DMS53 (cell line): ENCODE measurements around the gene NLRP9.
A peak's percentile ranks its signal among the peaks of the same experiment; 100 is the strongest.

Experiments
- DNase-seq: peaks from one replicate; lab custom pipeline; 2025; lab: John Stamatoyannopoulos, UW

The NLRP9 gene

DNA sequence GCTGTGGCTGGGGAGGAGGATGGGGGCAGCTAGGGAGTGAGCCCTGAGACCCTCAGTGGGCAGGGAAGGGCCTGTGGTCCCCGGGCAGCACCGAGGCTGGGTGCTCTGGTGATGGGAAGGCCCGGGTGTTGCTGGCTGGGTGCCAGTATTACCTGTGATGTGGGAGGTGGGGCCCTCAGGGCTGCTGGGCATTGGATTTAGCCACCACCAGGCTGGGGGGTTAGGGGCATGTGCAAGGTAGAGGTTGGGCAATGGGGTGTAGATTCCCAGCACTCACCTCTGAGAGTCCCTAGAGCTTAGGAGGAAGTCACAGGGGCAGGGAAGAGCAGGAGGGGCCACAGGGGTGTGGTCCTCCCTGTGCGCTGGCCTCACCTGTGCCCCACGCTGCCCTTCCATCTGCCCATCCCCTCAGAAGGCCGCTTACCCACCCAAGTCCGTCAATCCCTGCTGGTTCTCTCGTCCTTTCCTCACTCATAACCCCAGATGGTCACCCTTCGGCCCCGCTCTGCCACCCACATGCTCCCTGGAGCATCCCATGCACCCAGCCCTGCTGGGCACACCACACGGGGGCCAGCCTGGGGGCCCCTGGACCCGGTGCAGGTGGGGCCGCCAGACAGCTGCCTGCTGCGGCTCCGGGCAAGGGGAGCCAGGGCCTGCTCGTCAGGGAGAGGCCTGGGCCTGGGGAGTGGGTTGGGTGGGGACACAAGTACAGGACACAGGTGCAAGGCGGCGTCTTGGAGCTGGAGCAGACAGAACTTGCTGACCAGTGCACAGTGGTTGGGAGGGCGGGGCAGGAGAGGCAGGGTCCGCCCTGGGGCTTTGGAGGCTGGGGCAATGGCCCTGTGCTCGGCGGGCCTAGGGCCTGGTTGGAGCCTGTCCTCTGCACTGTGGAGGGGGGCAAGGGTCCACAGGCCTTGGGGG lies 50.7 kb downstream of the NLRP9 start:
- DNase-seq, result no peak

DNA sequence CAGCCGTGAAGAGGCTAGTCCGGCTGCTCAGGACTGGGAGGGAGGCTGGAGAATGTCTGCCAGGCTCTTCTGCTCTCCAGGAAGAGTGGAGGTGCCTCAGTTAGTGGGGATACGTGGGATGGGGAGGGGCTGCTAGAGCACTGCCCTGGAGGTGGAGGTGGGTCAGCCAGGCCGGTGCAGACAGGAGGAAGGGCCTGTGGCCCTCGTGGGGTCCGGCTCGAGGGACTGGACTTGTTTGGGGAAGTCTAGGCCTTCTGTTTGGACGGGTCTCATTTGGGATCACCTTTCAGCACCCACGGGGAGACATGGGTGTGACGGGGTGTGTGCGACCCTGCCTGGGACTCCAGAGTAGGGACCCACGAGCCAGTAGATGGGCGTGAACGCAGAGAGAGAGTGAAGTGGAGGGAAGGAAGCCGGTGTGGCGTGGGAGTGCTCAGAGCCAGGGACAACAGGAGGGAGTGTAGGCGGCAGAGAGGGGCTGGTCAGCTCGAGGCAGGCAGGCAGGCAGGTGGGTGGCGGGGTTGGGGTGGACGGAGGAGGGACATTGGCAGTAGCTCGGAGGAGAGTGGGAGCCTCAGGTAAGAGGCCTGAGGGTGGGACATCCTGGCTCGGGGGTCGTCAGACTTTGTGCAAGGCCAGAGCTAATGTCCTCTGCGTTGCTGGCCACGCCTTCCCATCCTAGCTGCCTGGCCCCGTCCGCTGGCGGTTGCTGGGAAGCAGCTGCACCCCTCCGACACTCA lies 51.7 kb downstream of the NLRP9 start:
- no peak for DNase-seq

DNA sequence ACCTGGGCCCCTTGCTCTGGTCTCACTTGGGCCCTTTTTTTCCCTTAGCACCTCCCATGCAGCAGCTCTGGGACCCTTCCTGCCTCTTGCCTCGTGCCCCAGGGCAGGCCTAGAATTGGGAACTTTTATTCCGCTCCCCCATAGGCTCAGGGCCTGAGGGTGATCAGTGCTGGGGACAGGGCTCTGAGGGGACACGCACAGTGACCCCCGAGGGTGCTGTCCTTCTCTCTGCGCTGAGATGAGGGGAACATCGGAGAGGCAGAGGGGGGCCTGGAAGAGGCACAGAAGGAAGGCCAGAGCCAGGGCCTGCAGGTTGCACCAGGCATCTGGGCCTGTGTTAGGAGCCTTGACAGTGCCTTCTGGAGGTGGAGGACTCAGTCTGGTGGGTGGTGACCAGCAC lies 52.4 kb downstream of the NLRP9 start:
- DNase-seq, result no peak

DNA sequence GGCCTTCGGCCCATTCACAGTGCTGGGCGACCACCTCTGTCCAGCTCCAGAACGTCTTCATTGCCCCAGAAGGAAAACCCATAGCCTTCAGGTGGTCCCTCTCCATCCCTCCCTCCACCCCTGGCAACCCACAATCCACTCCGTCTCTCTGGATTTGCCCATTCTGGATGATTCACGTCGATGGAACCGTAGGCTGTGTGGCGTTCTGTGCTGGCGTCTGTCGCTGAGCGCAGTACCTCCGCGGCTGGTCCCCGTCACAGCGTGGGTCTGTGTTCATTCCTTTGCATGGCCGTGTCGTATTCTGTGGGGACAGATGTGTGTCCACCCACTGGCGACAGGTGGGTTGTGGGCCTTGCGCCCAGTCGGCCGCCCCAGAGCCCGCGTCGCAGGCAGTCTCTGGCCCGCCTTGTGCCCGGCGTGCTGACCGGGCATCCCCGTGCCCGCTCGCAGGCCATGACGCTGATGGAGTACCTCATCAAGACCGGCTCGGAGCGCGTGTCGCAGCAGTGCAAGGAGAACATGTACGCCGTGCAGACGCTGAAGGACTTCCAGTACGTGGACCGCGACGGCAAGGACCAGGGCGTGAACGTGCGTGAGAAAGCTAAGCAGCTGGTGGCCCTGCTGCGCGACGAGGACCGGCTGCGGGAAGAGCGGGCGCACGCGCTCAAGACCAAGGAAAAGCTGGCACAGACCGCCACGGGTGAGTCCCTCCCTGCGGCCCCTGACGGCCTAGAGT lies 53.1 kb downstream of the NLRP9 start:
- DNase-seq, result no peak

DNA sequence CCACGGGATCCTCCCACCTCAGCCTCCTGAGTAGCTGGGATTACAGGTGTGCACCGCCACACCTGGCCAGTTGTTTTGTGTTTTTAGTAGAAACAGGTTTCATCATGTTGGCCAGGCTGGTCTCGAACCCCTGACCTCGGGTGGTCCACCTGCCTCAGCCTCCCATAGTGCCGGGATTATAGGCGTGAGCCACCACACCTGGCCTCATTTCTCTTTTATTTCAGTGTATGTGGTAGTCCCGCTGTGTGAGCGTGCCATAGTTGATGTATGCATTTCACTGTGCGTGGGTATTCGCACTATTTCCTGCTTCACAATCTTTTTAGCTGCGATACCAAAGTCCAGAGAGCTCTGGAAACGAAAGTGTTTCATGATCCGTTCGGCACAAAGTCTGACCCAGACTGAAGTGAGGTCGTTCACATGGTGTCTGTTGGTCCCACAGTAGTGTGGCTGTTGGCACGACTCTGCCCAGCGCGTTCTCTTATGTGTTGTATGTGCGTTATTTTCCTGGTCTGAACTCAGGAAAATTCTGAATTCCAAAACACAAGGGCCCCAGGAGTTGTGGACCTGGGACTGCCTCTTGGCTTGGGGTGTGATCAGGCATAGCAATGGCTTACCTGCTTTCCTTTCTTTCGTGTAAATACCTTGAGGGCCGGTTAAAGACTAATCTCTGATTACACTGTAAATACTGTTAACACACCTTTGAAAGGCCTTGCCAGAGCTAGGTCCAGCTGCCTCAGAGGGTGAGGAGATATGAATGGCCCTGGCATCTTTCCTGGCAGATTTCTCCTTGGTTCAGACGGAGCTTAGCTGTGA lies 54.5 kb downstream of the NLRP9 start:
- DNase-seq, result peak; percentile 65

DNA sequence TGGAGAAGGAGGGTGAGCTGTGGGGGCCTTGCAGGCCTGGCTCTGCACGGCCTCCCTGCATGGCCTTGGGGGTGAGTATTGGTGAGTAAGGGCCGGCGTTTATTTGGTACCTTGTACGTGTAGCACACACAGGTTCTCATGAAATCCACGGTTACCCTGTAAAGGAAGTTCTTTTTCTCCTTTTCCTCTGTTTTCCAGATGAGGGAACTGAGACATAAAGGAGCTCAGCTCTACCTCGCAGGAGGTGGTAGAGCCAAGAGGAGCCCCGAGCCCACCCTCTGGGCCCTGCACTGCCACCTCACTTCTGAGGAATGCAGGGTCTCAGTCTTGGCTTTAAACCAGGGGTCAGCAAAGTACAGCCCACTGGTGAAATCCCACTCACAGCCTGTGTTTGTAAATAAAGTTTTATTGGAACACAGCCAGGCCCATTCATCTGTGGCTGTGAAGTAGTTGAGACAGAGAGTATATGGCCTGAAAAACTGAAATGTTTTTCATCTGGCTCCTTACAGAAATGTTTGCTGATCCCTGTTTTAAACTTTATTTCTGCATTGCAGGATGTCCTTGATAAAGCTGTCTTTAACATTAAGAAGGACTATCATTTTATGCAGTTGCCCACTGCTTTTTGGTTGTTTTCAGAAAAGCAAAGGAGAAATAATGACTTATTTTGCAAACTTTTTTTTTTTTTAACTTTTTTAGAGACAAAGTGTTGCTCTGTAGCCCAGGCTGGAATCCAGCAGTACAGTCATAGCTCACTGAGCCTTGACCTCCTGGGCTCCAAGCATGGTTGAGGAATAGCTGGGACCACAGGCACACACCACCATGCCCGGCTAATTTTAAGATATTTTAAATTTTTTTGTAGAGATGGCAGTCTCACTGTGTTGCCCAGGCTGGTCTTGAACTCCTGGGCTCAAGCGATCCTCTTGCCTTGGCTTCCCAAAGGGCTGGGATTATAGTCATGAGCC lies 56.8 kb downstream of the NLRP9 start:
- no peak for DNase-seq

DNA sequence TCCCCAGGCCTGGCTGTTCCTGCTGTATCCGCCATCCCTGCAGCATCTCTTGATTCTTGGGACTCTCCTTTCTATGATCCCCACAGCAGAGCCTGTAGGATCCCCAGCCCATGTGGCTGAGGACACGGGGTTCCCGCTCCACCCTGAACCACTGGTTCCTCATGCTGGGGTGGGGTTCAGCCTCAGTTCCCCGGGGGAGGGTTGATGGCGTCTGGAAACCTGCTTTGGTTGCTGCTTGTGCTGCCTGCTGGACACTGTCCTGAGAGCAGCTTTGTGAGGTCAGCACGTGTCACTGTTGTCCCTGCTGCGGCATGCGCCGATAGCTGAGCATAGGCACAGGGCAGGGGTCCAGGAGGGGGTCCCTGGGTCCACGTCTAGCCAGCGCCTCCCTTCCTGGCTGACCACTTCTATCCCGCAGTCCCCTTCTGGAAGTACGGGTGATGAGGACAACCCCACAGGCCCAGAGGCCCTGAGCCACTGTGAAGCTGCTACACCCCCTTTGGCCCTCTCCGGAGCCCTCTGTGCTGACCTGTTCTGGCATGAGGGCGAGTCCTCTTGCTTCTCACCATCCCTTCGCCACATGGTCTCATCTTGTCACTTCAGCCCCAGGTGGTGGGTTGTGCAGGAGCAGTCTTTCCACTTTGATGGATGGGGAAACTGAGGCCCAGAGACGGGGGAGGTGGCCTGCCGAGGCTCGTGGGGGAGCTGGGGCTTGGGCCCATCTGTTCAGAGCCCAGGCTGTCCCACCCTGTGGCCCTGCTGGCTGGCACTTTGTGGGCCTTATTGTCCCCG lies 57.7 kb downstream of the NLRP9 start:
- no peak for DNase-seq

DNA sequence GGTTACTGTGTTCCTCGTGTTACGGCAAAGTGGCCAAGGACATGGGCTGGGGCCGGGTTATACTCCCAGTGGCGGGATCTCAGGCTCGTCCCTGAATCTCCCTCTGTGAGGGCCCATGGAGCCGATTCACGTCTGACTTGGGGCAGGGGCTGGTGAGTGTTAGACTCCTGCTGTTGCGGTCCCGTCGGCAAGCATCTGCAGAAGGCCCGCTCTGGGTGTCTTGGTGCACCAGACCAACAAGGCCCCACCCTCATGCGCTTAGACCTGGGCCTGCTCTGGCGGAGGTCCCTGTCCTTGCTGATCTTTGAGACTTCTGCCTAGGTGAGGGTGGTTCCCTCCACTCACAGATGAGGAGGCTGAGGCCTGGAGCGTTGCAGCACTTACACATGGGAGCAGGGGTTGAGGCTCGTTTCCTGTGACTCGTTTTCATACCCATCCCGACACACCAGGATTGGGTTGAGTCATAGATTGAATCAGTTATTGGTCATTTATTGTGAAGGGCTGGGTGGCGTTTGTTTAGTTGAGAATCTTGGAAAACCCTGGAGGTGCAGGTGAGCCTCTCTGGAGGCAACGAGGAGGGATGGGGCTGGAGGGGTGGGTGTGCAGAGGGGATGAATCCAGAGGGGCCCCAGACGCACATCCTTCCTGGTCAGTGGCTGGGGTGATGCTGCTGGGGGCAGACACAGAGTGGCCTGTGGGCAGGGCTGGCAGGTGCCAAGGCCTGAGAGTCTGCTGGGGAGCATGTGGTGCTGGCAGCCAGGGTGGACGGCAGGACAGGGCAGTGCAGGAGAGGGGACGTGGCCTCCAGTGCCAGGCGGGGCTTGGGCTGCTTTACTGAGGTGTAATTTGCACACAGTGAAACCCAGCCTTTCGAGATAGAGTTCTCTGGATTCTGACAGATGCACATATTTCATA lies 58.6 kb downstream of the NLRP9 start:
- DNase-seq, result no peak

DNA sequence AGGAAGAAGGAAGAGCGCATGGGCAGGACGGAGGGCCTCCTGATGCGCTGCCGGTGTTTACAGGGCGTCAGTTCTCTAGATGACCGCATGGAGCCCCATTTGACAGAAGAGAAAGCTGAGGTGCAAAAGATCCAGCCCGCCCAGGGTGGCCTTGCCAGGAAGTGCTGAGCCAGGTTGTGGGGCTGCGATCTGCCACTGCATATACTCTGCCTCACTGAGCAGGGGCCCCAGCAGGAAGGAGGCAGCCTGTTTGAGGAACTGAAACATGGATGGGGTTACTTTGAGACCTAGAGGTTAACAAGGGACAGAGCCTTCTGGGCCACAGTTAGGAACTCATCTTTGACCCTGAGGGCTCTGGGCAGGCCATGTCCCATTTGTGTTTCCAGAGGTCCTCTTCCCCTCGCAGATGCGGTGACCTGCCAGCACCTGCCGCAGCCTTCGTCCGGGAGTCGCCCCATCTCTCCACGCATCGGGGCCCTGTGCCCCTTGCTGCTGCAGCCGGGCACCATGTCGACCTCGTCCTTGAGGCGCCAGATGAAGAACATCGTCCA lies 60.0 kb downstream of the NLRP9 start:
- DNase-seq, result no peak

DNA sequence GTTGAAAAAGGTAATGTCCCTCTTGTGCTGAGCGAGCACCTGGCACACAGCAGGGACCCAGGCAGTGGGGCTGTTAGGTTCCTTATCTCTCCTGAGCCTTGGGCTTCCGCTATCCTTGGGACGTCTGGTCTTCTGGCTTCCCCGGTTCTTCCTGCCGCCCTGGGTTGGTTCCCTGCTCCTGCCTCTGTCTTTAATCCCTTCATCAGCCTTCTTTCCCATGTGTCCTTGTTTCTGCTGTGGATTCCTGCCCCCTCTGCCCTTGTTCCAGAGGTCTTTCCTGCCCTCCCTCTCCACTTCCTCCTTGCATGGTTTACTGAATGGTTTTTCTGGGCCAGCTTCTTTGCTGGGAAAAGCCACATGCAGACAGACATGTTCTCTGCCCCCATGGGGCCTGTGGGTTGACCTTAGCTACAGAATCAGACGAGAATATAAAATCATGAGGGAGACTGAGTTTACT lies 60.6 kb downstream of the NLRP9 start:
- no peak for DNase-seq

DNA sequence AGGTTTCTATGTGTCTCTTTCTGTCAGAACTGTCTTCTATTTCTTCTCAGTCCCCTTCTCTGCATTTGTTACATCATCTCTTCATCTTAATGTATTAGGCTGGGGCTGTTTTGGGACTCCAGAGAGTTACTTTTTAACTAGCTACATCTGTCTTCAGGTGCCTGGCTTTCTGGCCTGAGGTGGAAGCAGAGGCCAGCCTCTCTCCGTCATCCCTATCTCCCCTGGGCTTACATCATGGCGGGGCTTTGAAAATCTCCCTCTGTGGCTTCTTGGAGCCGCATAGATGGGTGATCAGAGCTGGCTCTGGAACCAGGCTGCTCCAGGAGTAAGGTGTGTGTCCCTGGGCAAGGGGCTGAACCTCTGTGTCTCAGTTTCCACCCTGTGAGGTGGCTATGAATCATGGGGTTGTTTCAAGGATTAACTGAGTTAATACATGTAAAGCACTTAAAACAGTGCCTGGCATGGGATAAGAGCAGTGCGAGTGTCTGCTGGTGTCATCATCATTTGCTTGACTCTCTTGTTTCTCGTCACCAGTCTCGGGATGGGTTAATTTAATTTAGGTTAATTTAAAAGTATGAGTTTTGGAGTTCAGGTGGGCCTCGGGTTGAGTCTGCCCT lies 61.2 kb downstream of the NLRP9 start:
- no peak for DNase-seq

DNA sequence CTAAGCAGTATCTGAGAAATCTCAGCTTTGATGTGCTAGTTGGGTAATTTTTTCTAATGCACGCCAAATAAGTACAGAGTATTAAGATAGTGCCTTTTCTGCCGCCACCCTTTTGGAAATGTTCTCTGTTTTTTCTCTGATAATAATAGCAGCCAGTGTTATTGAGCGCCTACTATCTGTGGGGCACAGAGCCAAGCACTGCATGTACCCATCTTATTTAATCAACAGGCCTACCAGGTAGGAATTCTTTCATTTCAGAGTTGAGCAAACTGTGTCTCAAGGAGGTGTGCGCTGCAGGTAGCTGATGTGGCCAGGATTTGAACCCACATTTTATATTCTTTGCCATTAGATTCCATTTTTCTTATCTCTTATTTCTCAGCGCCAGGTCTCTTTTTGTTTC lies 61.8 kb downstream of the NLRP9 start:
- no peak for DNase-seq

DNA sequence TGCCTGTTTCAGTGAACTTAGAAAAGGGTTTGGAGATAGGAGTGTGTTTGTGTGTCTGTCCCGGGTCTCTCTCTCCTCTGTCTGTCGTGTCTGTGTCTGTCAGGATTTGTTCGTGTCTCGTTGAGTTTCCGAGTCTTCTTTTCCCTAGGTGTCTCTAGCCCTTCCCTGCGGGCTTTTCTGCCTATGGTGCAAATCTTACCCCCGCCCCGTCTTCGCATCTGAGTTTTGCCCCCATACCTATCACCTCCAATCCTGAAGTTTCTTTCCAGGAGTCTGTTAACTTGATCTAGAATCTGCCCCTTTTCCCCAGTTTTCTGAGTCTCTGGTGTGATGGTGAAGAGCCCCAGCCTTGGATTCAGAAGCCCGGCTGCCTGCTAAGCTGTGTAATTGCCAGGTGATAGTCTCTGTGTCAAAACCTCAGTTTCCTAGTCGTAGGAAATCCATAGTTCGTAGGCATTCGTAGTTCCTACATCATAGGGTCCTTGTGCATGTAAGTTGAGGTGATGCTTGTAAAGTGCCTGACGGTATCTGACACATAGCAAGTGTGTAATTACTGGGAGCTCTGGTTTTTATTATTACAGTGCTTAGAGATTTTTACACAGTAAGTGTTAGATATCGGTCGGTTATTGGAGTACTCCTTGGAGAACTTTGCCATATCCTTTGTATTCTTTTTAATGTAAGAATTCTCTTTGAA lies 62.4 kb downstream of the NLRP9 start:
- DNase-seq, result no peak

DNA sequence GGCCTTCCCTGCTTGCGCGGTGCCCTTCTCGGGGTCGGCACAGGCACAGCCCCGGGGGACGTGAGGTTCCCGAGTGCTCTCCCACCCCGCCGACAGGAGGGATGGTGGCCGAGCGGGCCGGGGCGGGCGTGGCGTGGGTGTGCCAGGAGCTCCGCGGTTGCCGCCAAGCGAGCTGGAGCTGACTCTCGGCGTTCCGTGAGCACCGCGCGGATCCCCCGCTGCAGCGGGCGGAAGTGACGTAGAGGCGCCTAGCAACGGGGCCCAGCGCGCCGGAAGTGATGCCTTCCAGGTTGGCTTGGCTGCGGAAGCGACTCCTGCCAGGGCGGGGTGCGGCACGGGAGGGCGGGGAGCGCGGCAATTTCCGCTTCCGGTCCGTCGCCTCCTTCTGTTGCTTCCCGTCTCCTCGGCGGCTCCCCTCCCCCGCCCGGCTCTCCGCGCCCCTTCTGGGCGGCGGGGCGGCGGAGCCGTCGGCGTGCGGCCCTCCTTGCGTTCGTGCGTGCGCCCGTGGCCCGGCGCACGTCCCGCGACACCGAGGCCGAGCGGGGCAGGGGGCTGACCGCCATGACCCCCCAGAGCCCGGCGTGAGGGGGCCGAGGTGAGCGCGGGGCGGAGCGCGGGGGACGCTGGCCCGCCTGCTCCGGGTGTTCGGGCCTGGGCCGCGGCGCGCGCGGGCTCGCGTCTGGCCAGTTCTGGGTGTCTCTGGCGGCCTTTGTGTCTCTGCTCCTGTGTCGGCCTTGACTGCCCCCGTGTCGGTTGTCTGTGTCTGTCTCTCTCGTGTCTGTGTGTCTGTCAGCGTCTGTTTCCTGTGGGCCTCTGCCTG lies 63.2 kb downstream of the NLRP9 start, which contains the start of gene EPN1:
EPN1 (plus strand) TSS at position 386 of the 820 bp plus-strand sequence. CDS start 3,402 bp downstream, outside the sequence.
- peak; percentile 99 for DNase-seq

DNA sequence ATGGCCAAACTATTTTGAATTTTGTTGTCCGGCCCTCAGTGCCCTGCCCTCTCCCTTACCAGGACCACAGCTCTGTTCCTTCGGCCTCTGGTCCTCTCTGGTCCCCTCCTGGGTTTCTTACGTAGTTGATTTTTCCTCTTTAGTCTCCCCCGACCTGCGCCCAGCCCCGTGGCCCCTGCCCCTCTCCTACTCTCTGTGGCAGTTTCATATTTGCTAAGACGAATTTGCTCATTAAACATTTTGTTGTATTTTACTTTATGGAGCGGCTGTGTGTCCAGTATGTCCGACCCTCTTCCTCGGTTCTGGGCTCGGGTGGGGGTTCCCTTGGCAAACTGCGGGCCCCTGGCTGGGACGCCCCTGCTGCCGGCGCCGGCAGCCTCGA lies 63.8 kb downstream of the NLRP9 start:
- DNase-seq, result peak; percentile 41

DNA sequence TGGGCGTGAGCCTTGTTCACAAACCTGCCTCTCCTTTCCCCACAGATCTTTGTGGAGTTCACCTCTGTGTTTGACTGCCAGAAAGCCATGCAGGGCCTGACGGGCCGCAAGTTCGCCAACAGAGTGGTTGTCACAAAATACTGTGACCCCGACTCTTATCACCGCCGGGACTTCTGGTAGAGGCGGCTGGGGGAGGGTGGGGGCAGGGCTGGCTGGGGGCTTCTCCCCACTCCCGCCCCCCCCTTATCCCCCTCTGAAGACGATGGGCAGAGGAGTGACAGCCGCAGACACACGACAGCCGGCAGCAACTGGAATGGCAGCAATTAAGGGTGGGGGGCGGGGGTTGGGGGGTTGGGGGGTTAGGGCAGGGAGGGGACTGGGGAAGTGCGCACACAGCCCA lies 64.3 kb downstream of the NLRP9 start:
- DNase-seq, result peak; percentile 48
